ENCODE results near the gene NKIRAS1.
"Not testable (repeated sequence)": the region's sequence is repeated elsewhere in the genome, so short reads cannot be mapped to it uniquely, and the experiment has no call there.

The NKIRAS1 gene

GRCh38 chr3:23938688-23939087, 21.9 kb upstream of the NKIRAS1 start:
- DNase-seq, result no peak

- no peak for DNase-seq
Measured at GRCh38 chr3:23937296-23937695, 20.5 kb upstream of the NKIRAS1 start.

- DNase-seq, result no peak
Measured at GRCh38 chr3:23934253-23934652, 17.5 kb upstream of the NKIRAS1 start.

GRCh38 chr3:23932571-23932970, 15.8 kb upstream of the NKIRAS1 start:
- DNase-seq, result no peak

GRCh38 chr3:23931597-23931996, 14.8 kb upstream of the NKIRAS1 start:
- DNase-seq, result no peak

- DNase-seq, result no peak
Measured at GRCh38 chr3:23928524-23928923, 11.7 kb upstream of the NKIRAS1 start.

- DNase-seq, result no peak
Measured at GRCh38 chr3:23926736-23927135, 9.9 kb upstream of the NKIRAS1 start.

GRCh38 chr3:23926246-23926645, 9.5 kb upstream of the NKIRAS1 start:
- no peak for DNase-seq

- DNase-seq, result no peak
Measured at GRCh38 chr3:23923786-23924185, 7.0 kb upstream of the NKIRAS1 start.

GRCh38 chr3:23921052-23921511, 4.3 kb upstream of the NKIRAS1 start:
- no peak for DNase-seq

- DNase-seq, result no peak
Measured at GRCh38 chr3:23920151-23920655, 3.4 kb upstream of the NKIRAS1 start.

- no peak for DNase-seq
Measured at GRCh38 chr3:23919628-23920027, 2.8 kb upstream of the NKIRAS1 start.

GRCh38 chr3:23918331-23918730, 1.5 kb upstream of the NKIRAS1 start:
- not testable (repeated sequence) for DNase-seq

GRCh38 chr3:23917679-23918303, 1.0 kb upstream of the NKIRAS1 start:
- DNase-seq, result not testable (repeated sequence)

GRCh38 chr3:23916152-23916885, 471 bp downstream of the NKIRAS1 start:
- no peak for DNase-seq

- DNase-seq, result no peak
Measured at GRCh38 chr3:23915537-23916108, 1.2 kb downstream of the NKIRAS1 start.

GRCh38 chr3:23913873-23914743, 2.7 kb downstream of the NKIRAS1 start:
- no peak for DNase-seq

GRCh38 chr3:23913182-23913581, 3.6 kb downstream of the NKIRAS1 start:
- DNase-seq, result no peak

GRCh38 chr3:23912335-23912734, 4.5 kb downstream of the NKIRAS1 start:
- DNase-seq, result not testable (repeated sequence)

GRCh38 chr3:23911397-23911796, 5.4 kb downstream of the NKIRAS1 start:
- no peak for DNase-seq

- no peak for DNase-seq
Measured at GRCh38 chr3:23909341-23909740, 7.4 kb downstream of the NKIRAS1 start.

- DNase-seq, result no peak
Measured at GRCh38 chr3:23904545-23904944, 12.2 kb downstream of the NKIRAS1 start.

- DNase-seq, result no peak
Measured at GRCh38 chr3:23900744-23901143, 16.0 kb downstream of the NKIRAS1 start.

All from stimulated activated naive CD4-positive, alpha-beta T cell treated with Interleukin-2 at 50 U/mL for 16 hours (primary cell).